ENCODE results near the gene VAV3.
"Not testable (repeated sequence)": the region's sequence is repeated elsewhere in the genome, so short reads cannot be mapped to it uniquely, and the experiment has no call there.

Gene VAV3

GRCh38 chr1:107653005-107653404 is 312.0 kb downstream of the VAV3 start:
- no peak for DNase-seq (ENCODE audit: low read depth in 2 of 2, low spot score in 1 of 2)

- DNase-seq (ENCODE audit: low read depth in 2 of 2, low spot score in 1 of 2): not testable (repeated sequence)
Measured at GRCh38 chr1:107650825-107651224, 314.2 kb downstream of the VAV3 start.

- DNase-seq (ENCODE audit: low read depth in 2 of 2, low spot score in 1 of 2): no peak
Measured at GRCh38 chr1:107649023-107649422, 316.0 kb downstream of the VAV3 start.

- no peak for DNase-seq (ENCODE audit: low read depth in 2 of 2, low spot score in 1 of 2)
Measured at GRCh38 chr1:107648071-107648470, 316.9 kb downstream of the VAV3 start.

- DNase-seq (ENCODE audit: low read depth in 2 of 2, low spot score in 1 of 2): no peak
Measured at GRCh38 chr1:107647012-107647411, 318.0 kb downstream of the VAV3 start.

- DNase-seq (ENCODE audit: low read depth in 2 of 2, low spot score in 1 of 2): no peak
Measured at GRCh38 chr1:107643766-107644165, 321.2 kb downstream of the VAV3 start.

- DNase-seq (ENCODE audit: low read depth in 2 of 2, low spot score in 1 of 2): no peak
Measured at GRCh38 chr1:107640207-107640606, 324.8 kb downstream of the VAV3 start.

- no peak for DNase-seq (ENCODE audit: low read depth in 2 of 2, low spot score in 1 of 2)
Measured at GRCh38 chr1:107637101-107637500, 327.9 kb downstream of the VAV3 start.

- DNase-seq (ENCODE audit: low read depth in 2 of 2, low spot score in 1 of 2): no peak
Measured at GRCh38 chr1:107633596-107633995, 331.4 kb downstream of the VAV3 start.

- no peak for DNase-seq (ENCODE audit: low read depth in 2 of 2, low spot score in 1 of 2)
Measured at GRCh38 chr1:107626073-107626796, 338.7 kb downstream of the VAV3 start.

- DNase-seq (ENCODE audit: low read depth in 2 of 2, low spot score in 1 of 2): no peak
Measured at GRCh38 chr1:107625405-107626029, 339.5 kb downstream of the VAV3 start.

GRCh38 chr1:107623431-107623830 is 341.5 kb downstream of the VAV3 start:
- DNase-seq (ENCODE audit: low read depth in 2 of 2, low spot score in 1 of 2): no peak

GRCh38 chr1:107622966-107623365 is 342.0 kb downstream of the VAV3 start:
- no peak for DNase-seq (ENCODE audit: low read depth in 2 of 2, low spot score in 1 of 2)

GRCh38 chr1:107622535-107622934 is 342.4 kb downstream of the VAV3 start:
- DNase-seq (ENCODE audit: low read depth in 2 of 2, low spot score in 1 of 2): no peak

GRCh38 chr1:107620753-107621152 is 344.2 kb downstream of the VAV3 start:
- no peak for DNase-seq (ENCODE audit: low read depth in 2 of 2, low spot score in 1 of 2)

GRCh38 chr1:107618539-107618938 is 346.4 kb downstream of the VAV3 start:
- no peak for DNase-seq (ENCODE audit: low read depth in 2 of 2, low spot score in 1 of 2)

GRCh38 chr1:107617921-107618320 is 347.1 kb downstream of the VAV3 start:
- no peak for DNase-seq (ENCODE audit: low read depth in 2 of 2, low spot score in 1 of 2)

GRCh38 chr1:107617456-107617855 is 347.5 kb downstream of the VAV3 start:
- DNase-seq (ENCODE audit: low read depth in 2 of 2, low spot score in 1 of 2): no peak

- no peak for DNase-seq (ENCODE audit: low read depth in 2 of 2, low spot score in 1 of 2)
Measured at GRCh38 chr1:107609808-107610207, 355.2 kb downstream of the VAV3 start.

GRCh38 chr1:107604825-107605224 is 360.2 kb downstream of the VAV3 start:
- DNase-seq (ENCODE audit: low read depth in 2 of 2, low spot score in 1 of 2): no peak

- no peak for DNase-seq (ENCODE audit: low read depth in 2 of 2, low spot score in 1 of 2)
Measured at GRCh38 chr1:107600607-107601160, 364.3 kb downstream of the VAV3 start.

GRCh38 chr1:107599220-107599619 is 365.8 kb downstream of the VAV3 start:
- no peak for DNase-seq (ENCODE audit: low read depth in 2 of 2, low spot score in 1 of 2)

GRCh38 chr1:107597290-107597689 is 367.7 kb downstream of the VAV3 start:
- DNase-seq (ENCODE audit: low read depth in 2 of 2, low spot score in 1 of 2): no peak
